SK-N-SH treated with all-trans-retinoic acid at 6 μM for 48 hours (cell line): Measurements from ENCODE around the gene EXOSC9.

ENCODE experiments used
- GLIS3 ChIP-seq: fragments of 250-450 bp; sonication (Bioruptor Pico); IDR thresholded peaks from 2 replicates; pipeline ENCODE4 v1.5.0; 2020; ENCODE audit warnings: mild to moderate bottlenecking, moderate library complexity
- ZC3H10 ChIP-seq: fragments of 250-450 bp; sonication (Bioruptor Pico); IDR thresholded peaks from 2 replicates; pipeline ENCODE4 v1.5.1; 2021; ENCODE audit warnings: mild to moderate bottlenecking, moderate library complexity

DNA sequence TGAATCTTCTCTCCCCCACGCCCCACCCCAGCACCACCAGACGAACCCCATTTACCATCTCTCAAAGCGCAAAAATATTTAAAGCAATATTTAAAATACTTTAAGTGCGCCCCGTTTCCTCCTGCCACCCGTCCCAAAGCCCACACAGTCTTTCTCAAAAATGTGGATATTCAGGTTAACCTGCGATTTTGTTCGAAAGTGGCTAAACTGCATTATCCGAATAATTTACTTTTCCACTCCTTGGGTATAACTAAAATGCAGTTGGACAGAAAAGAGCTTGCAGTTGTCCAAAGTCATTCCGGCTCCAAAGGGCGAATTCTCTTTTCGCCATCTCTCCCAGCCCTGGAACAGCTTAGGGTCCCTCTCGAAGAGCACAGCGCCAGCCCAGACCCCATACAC is 36.8 kb upstream of the EXOSC9 start:
- TF ChIP-seq GLIS3 (CRISPR knock-in tag) (no peak), ZC3H10 (CRISPR knock-in tag) (no peak)
